Gastroesophageal sphincter (tissue), 4 donors: ENCODE data around the gene PROB1. TPM values are rescaled to one million over a fixed set of nuclear protein-coding genes. Genes with fewer than 3 reads are reported as not detected.

ENCODE experiments used
- ATAC-seq: fragments of 150-250 bp; one replicate; pipeline ENCODE4 v1.9.1; 2016; ENCODE audit warnings: mild to moderate bottlenecking, moderate library complexity
- H3K27ac ChIP-seq, 4 donors: fragments of 200-600 bp; sonication (generic) in 3 of 4; 1 replicate in 3 of 4; 2 replicates in 1 of 4; pipeline ENCODE4 v1.5.1; 2016 to 2019
- H3K27me3 ChIP-seq: fragments of 200-600 bp; sonication (generic); one replicate; pipeline ENCODE4 v1.5.1; 2019
- H3K36me3 ChIP-seq, 2 donors: fragments of 200-600 bp; sonication (generic); one replicate each; pipeline ENCODE4 v1.5.1; 2019; ENCODE audit warnings: control low read depth in 1 of 2
- H3K4me1 ChIP-seq, 3 donors: fragments of 200-600 bp; sonication (generic); 1 replicate in 2 of 3; 2 replicates in 1 of 3; pipeline ENCODE4 v1.5.1; 2016 to 2019; ENCODE audit warnings: control low read depth in 2 of 3
- H3K4me3 ChIP-seq, 2 donors: fragments of 200-600 bp; sonication (generic); one replicate each; pipeline ENCODE4 v1.5.1; 2019; ENCODE audit warnings: mild to moderate bottlenecking in 1 of 2, moderate library complexity in 1 of 2
- H3K9me3 ChIP-seq, 3 donors: fragments of 200-600 bp; sonication (generic); one replicate each; pipeline ENCODE4 v1.5.1; 2017 to 2019; ENCODE audit warnings: control low read depth in 2 of 3
- CTCF ChIP-seq, 4 experiments: fragments of 200-600 bp in 2 of 4; fragments of 450-650 bp in 2 of 4; sonication (generic) in 1 of 4; IDR thresholded peaks; one replicate each; pipeline ENCODE4 v1.5.1; 2017 to 2019; ENCODE audit warnings: antibody characterized with exemption in 4 of 4, mild to moderate bottlenecking in 2 of 4, moderate library complexity in 2 of 4
- EP300 ChIP-seq: sonication (generic); formaldehyde crosslinking; IDR thresholded peaks from one replicate; pipeline ENCODE4 v1.6.1; 2017; ENCODE audit warnings: antibody characterized with exemption, mild to moderate bottlenecking
- POLR2A ChIP-seq, 2 donors: fragments of 450-650 bp; IDR thresholded peaks; one replicate each; pipeline ENCODE4 v1.6.1; 2017; ENCODE audit warnings: antibody characterized with exemption in 2 of 2, mild to moderate bottlenecking in 2 of 2, moderate library complexity in 1 of 2
- POLR2AphosphoS5 ChIP-seq: sonication (generic); formaldehyde crosslinking; IDR thresholded peaks from one replicate; pipeline ENCODE4 v1.6.1; 2017; ENCODE audit warnings: antibody characterized with exemption
- WGBS, 2 donors: methylation state at CpG; one replicate each; pipeline ENCODE4 v1.1.5; 2018; ENCODE audit warnings: low coverage in 1 of 2; 5-methylcytosine and 5-hydroxymethylcytosine counted together
- total RNA-seq, 4 donors: library from RNA; depleted of rRNA; stranded (reverse); fragments of >200 nt; gene quantifications; one replicate each; pipeline ENCODE4 v1.1.0, GENCODE V29; 2016

PROB1 gene
- total RNA-seq, 4 donors from 2014 or later: 1.2 to 9.1 (median 4.1) TPM

- no peaks in the 10 kb centered on the region for H3K9me3 ChIP-seq
- no peaks in the 10 kb centered on the region for H3K36me3 ChIP-seq
- ATAC-seq: no peak
- TF ChIP-seq EP300 (no peak), CTCF (IDR thresholded peaks at IDR 0.05) (peak in 1 of 4 experiments; percentile 30)
- WGBS, 2 donors: 41 to 57% methylated on average over 3 to 5 of the region's 8 CpGs
- H3K27ac ChIP-seq: peak overlapping the region in 3 of 4 donors; percentile 55 to 62 (median 62)
- H3K4me3 ChIP-seq: peak overlapping the region in 1 of 2 donors; percentile 37
- no peaks in the 10 kb centered on the region for H3K27me3 ChIP-seq
- H3K4me1 ChIP-seq: peaks cover 0 to 24% (median 13%) of the 10 kb centered on the region in 3 donors
These were observed 9.5 kb downstream of the PROB1 start for GRCh38 chr5:139385061-139386049.

- Histone ChIP-seq H3K27ac (peak overlapping the region in 3 of 4 donors; percentile 55 to 62 (median 62)), H3K4me3 (peak overlapping the region in 1 of 2 donors; percentile 37), H3K4me1 (peaks cover 0 to 24% (median 13%) of the 10 kb centered on the region in 3 donors), H3K9me3 (no peaks in the 10 kb centered on the region), H3K27me3 (no peaks in the 10 kb centered on the region), H3K36me3 (no peaks in the 10 kb centered on the region)
- no peak for ATAC-seq
- 40% methylated on average over 1 of the region's 9 CpGs; no CpG with 5 or more reads in 1 of the 2 donors for WGBS, 2 donors
- TF ChIP-seq POLR2A (IDR thresholded peaks at IDR 0.05): no peak
- TF ChIP-seq CTCF (IDR thresholded peaks at IDR 0.05): no peak
- TF ChIP-seq POLR2AphosphoS5: no peak
- TF ChIP-seq EP300: no peak
These were observed 10.3 kb downstream of the PROB1 start for GRCh38 chr5:139384591-139385051.

GRCh38 chr5:139383993-139384590, 10.8 kb downstream of the PROB1 start:
- Histone ChIP-seq H3K4me3 (no peak overlapping the region), H3K27ac (peak overlapping the region in 2 of 4 donors; percentile 10 to 62), H3K27me3 (no peaks in the 10 kb centered on the region), H3K9me3 (no peaks in the 10 kb centered on the region), H3K36me3 (no peaks in the 10 kb centered on the region), H3K4me1 (peaks cover 0 to 24% (median 13%) of the 10 kb centered on the region in 3 donors)
- ATAC-seq: no peak
- TF ChIP-seq POLR2AphosphoS5 (no peak), CTCF (IDR thresholded peaks at IDR 0.05) (no peak), EP300 (no peak)
- no CpG with 5 or more reads among the region's 7 CpGs for WGBS, 2 donors

- WGBS, 2 donors: 100% methylated on average over 2 of the region's 10 CpGs; no CpG with 5 or more reads in 1 of the 2 donors
- ATAC-seq: no peak
These were observed 11.5 kb downstream of the PROB1 start, which contains the start of gene SLC23A1 for GRCh38 chr5:139383275-139383992. SLC23A1 (minus strand) TSS chr5:139383297; CDS start chr5:139383253, 44 bp downstream.

More at GRCh38 chr5:139383275-139383992, 11.5 kb downstream of the PROB1 start, which contains the start of gene SLC23A1:
- H3K27me3 ChIP-seq: no peaks in the 10 kb centered on the region
- H3K4me3 ChIP-seq: no peak within 1 kb of the TSS
- no peaks in the 10 kb centered on the region for H3K9me3 ChIP-seq
- peaks cover 0 to 25% (median 11%) of the 10 kb centered on the region in 3 donors for H3K4me1 ChIP-seq
- TF ChIP-seq POLR2AphosphoS5 (no peak), CTCF (IDR thresholded peaks at IDR 0.05) (no peak), EP300 (no peak), POLR2A (IDR thresholded peaks at IDR 0.05) (no peak)
- peak within 1 kb of the TSS in 2 of 4 donors; percentile 10 to 62 for H3K27ac ChIP-seq
- no peaks in the 10 kb centered on the region for H3K36me3 ChIP-seq
